GM18502 (cell line): Measurements from ENCODE around the gene ISG15.
A peak's percentile ranks its signal among the peaks of the same experiment; 100 is the strongest.

Experiments used
- ATAC-seq: cut with Tn5 transposase; IDR thresholded peaks from one replicate; pipeline ENCODE4 v1.9.1; 2021; ENCODE audit warnings: mild to moderate bottlenecking; ENCODE audit not compliant: unreplicated experiment, poor library complexity

The ISG15 gene

GRCh38 chr1:1013105-1013921 is at the start of gene ISG15:
Gene ISG15, plus strand, starts transcription at chr1:1013497. Its CDS starts 77 bp downstream, at chr1:1013574.
- ATAC-seq, result peak; percentile 76

- ATAC-seq, result no peak
Observed at GRCh38 chr1:963746-964525, 49.4 kb upstream of the ISG15 start.

GRCh38 chr1:964691-965525 is 48.4 kb upstream of the ISG15 start:
- no peak for ATAC-seq

- peak; percentile 3 for ATAC-seq
Observed at GRCh38 chr1:965526-966134, 47.7 kb upstream of the ISG15 start.

- ATAC-seq, result peak; percentile 45
Observed at GRCh38 chr1:966135-966703, 47.1 kb upstream of the ISG15 start, which contains the start of gene PLEKHN1. Gene PLEKHN1, plus strand, starts transcription at chr1:966482. Its CDS starts 50 bp downstream, at chr1:966532.

- ATAC-seq, result peak; percentile 70
Observed at GRCh38 chr1:966704-967300, 46.5 kb upstream of the ISG15 start.

GRCh38 chr1:967466-968343 is 45.6 kb upstream of the ISG15 start:
- ATAC-seq, result no peak

GRCh38 chr1:969260-969855 is 43.9 kb upstream of the ISG15 start:
- ATAC-seq, result no peak

- no peak for ATAC-seq
Observed at GRCh38 chr1:970242-970972, 42.9 kb upstream of the ISG15 start.

- ATAC-seq, result no peak
Observed at GRCh38 chr1:970973-971730, 42.1 kb upstream of the ISG15 start.

GRCh38 chr1:971751-972506 is 41.4 kb upstream of the ISG15 start:
- no peak for ATAC-seq

- no peak for ATAC-seq
Observed at GRCh38 chr1:972726-973458, 40.4 kb upstream of the ISG15 start.

GRCh38 chr1:973459-974292 is 39.6 kb upstream of the ISG15 start:
- no peak for ATAC-seq

GRCh38 chr1:974293-974640 is 39.0 kb upstream of the ISG15 start:
- no peak for ATAC-seq
